HAP-1 (cell line): ENCODE results near the gene ITPR2.
A peak's percentile ranks its signal among the peaks of the same experiment; 100 is the strongest.

ENCODE experiments used
- DNase-seq, 2 experiments: peaks; one replicate each; pipeline ENCODE4 v3.0.0-alpha.2; 2016 to 2020; ENCODE audit warnings: low spot score in 2 of 2
- H3K27me3 ChIP-seq: fragments of 250-450 bp; sonication (Bioruptor Pico); 2 replicates; pipeline ENCODE4 v1.5.1; 2020; ENCODE audit warnings: low read depth, mild to moderate bottlenecking, moderate library complexity
- H3K36me3 ChIP-seq: fragments of 250-450 bp; sonication (Bioruptor Pico); replicated peaks from 2 replicates; pipeline ENCODE4 v1.5.1; 2020; ENCODE audit warnings: mild to moderate bottlenecking
- H3K4me1 ChIP-seq: fragments of 250-450 bp; sonication (Bioruptor Pico); 2 replicates; pipeline ENCODE4 v1.5.1; 2020; ENCODE audit warnings: mild to moderate bottlenecking
- H3K4me3 ChIP-seq: fragments of 250-450 bp; sonication (Bioruptor Pico); 2 replicates; pipeline ENCODE4 v1.5.1; 2020; ENCODE audit warnings: mild to moderate bottlenecking, moderate library complexity
- H3K9me3 ChIP-seq: fragments of 250-450 bp; sonication (Bioruptor Pico); 2 replicates; pipeline ENCODE4 v1.5.1; 2020; ENCODE audit warnings: mild to moderate bottlenecking, moderate library complexity
- in situ Hi-C: fragments of 300-500 bp; cut with MboI; formaldehyde crosslinking; loops from 3 replicates; pipeline ENCODE4 v1.14.3; 2020; ENCODE audit warnings: low sequenced_read_pairs, inconsistent platforms, mixed read lengths

ITPR2 gene

GRCh38 chr12:26704684-26705460 lies 128.1 kb downstream of the ITPR2 start:
- no peaks in the 10 kb centered on the region for H3K9me3 ChIP-seq
- in situ Hi-C loops: no loop called here
- H3K27me3 ChIP-seq: no peaks in the 10 kb centered on the region
- peaks cover 16% of the 10 kb centered on the region for H3K4me1 ChIP-seq
- H3K36me3 ChIP-seq: no peaks in the 10 kb centered on the region
- no peak overlapping the region for H3K4me3 ChIP-seq
- no peak for DNase-seq

GRCh38 chr12:26704214-26704613 lies 128.8 kb downstream of the ITPR2 start:
- DNase-seq: no peak
- H3K4me1 ChIP-seq: peaks cover 12% of the 10 kb centered on the region
- no peak overlapping the region for H3K4me3 ChIP-seq
- no peaks in the 10 kb centered on the region for H3K27me3 ChIP-seq
- H3K36me3 ChIP-seq: no peaks in the 10 kb centered on the region
- in situ Hi-C loops: no loop called here
- H3K9me3 ChIP-seq: no peaks in the 10 kb centered on the region

- no peaks in the 10 kb centered on the region for H3K27me3 ChIP-seq
- H3K9me3 ChIP-seq: no peaks in the 10 kb centered on the region
- no peak overlapping the region for H3K4me3 ChIP-seq
- no peak for DNase-seq
- in situ Hi-C loops: no loop called here
- peaks cover 10% of the 10 kb centered on the region for H3K4me1 ChIP-seq
- no peaks in the 10 kb centered on the region for H3K36me3 ChIP-seq
Observed at GRCh38 chr12:26702741-26703140, 130.3 kb downstream of the ITPR2 start.

- peaks cover 10% of the 10 kb centered on the region for H3K4me1 ChIP-seq
- H3K4me3 ChIP-seq: no peak overlapping the region
- peak in 1 of 2 experiments; percentile 55 for DNase-seq
- no peaks in the 10 kb centered on the region for H3K27me3 ChIP-seq
- no peaks in the 10 kb centered on the region for H3K36me3 ChIP-seq
- H3K9me3 ChIP-seq: no peaks in the 10 kb centered on the region
- in situ Hi-C loops: no loop called here
Observed at GRCh38 chr12:26701604-26702215, 131.3 kb downstream of the ITPR2 start.

GRCh38 chr12:26700430-26700829 lies 132.6 kb downstream of the ITPR2 start:
- DNase-seq: no peak
- Histone ChIP-seq H3K4me1 (peaks cover 10% of the 10 kb centered on the region), H3K27me3 (no peaks in the 10 kb centered on the region), H3K36me3 (0 out of 2 replicates have a peak, but pooled peaks cover 3% of the 10 kb centered on the region), H3K9me3 (no peaks in the 10 kb centered on the region), H3K4me3 (no peak overlapping the region)
- in situ Hi-C loops: no loop called here

GRCh38 chr12:26699237-26699636 lies 133.8 kb downstream of the ITPR2 start:
- H3K9me3 ChIP-seq: no peaks in the 10 kb centered on the region
- no peak for DNase-seq
- peaks cover 1% of the 10 kb centered on the region; the same call in 1 of the 2 replicates for H3K4me1 ChIP-seq
- H3K36me3 ChIP-seq: 0 out of 2 replicates have a peak, but pooled peaks cover 3% of the 10 kb centered on the region
- no peak overlapping the region for H3K4me3 ChIP-seq
- in situ Hi-C loops: no loop called here
- H3K27me3 ChIP-seq: no peaks in the 10 kb centered on the region

GRCh38 chr12:26698186-26698585 lies 134.8 kb downstream of the ITPR2 start:
- H3K9me3 ChIP-seq: no peaks in the 10 kb centered on the region
- no peaks in the 10 kb centered on the region for H3K4me1 ChIP-seq
- H3K27me3 ChIP-seq: no peaks in the 10 kb centered on the region
- in situ Hi-C loops: no loop called here
- no peak overlapping the region for H3K4me3 ChIP-seq
- 0 out of 2 replicates have a peak, but pooled peaks cover 3% of the 10 kb centered on the region for H3K36me3 ChIP-seq
- no peak for DNase-seq

- Histone ChIP-seq H3K27me3 (no peaks in the 10 kb centered on the region), H3K4me1 (peaks cover 8% of the 10 kb centered on the region), H3K4me3 (no peak overlapping the region), H3K36me3 (0 out of 2 replicates have a peak, but pooled peaks cover 3% of the 10 kb centered on the region), H3K9me3 (no peaks in the 10 kb centered on the region)
- no peak for DNase-seq
- in situ Hi-C loops: no loop called here
Observed at GRCh38 chr12:26697217-26697616, 135.8 kb downstream of the ITPR2 start.

- Histone ChIP-seq H3K9me3 (no peaks in the 10 kb centered on the region), H3K27me3 (no peaks in the 10 kb centered on the region), H3K36me3 (0 out of 2 replicates have a peak, but pooled peaks cover 3% of the 10 kb centered on the region), H3K4me1 (peaks cover 14% of the 10 kb centered on the region), H3K4me3 (no peak overlapping the region)
- no peak for DNase-seq
- in situ Hi-C loops: no loop called here
Observed at GRCh38 chr12:26696613-26697092, 136.3 kb downstream of the ITPR2 start.

GRCh38 chr12:26696048-26696612 lies 136.9 kb downstream of the ITPR2 start:
- 0 out of 2 replicates have a peak, but pooled peaks cover 3% of the 10 kb centered on the region for H3K36me3 ChIP-seq
- H3K9me3 ChIP-seq: no peaks in the 10 kb centered on the region
- H3K4me3 ChIP-seq: no peak overlapping the region
- no peaks in the 10 kb centered on the region for H3K27me3 ChIP-seq
- no peak for DNase-seq
- in situ Hi-C loops: no loop called here
- H3K4me1 ChIP-seq: peaks cover 19% of the 10 kb centered on the region

- Histone ChIP-seq H3K36me3 (0 out of 2 replicates have a peak, but pooled peaks cover 3% of the 10 kb centered on the region), H3K4me3 (no peak overlapping the region), H3K27me3 (no peaks in the 10 kb centered on the region), H3K9me3 (no peaks in the 10 kb centered on the region), H3K4me1 (peaks cover 37% of the 10 kb centered on the region)
- in situ Hi-C loops: no loop called here
- DNase-seq: no peak
Observed at GRCh38 chr12:26694402-26694801, 138.6 kb downstream of the ITPR2 start.

GRCh38 chr12:26692407-26692806 lies 140.6 kb downstream of the ITPR2 start:
- no peaks in the 10 kb centered on the region for H3K27me3 ChIP-seq
- H3K4me1 ChIP-seq: peaks cover 39% of the 10 kb centered on the region
- in situ Hi-C loops: no loop called here
- H3K9me3 ChIP-seq: no peaks in the 10 kb centered on the region
- DNase-seq: no peak
- 0 out of 2 replicates have a peak, but pooled peaks cover 3% of the 10 kb centered on the region for H3K36me3 ChIP-seq
- H3K4me3 ChIP-seq: no peak overlapping the region

- DNase-seq: peak; percentile 59 to 74
- no peak overlapping the region for H3K4me3 ChIP-seq
- H3K9me3 ChIP-seq: no peaks in the 10 kb centered on the region
- H3K4me1 ChIP-seq: peaks cover 39% of the 10 kb centered on the region
- in situ Hi-C loops: no loop called here
- 0 out of 2 replicates have a peak, but pooled peaks cover 3% of the 10 kb centered on the region for H3K36me3 ChIP-seq
- H3K27me3 ChIP-seq: no peaks in the 10 kb centered on the region
Observed at GRCh38 chr12:26691234-26691970, 141.6 kb downstream of the ITPR2 start.
